HG03442 (cell line): ENCODE data around the gene FBH1.
"Not testable (repeated sequence)": the region's sequence is repeated elsewhere in the genome, so short reads cannot be mapped to it uniquely, and the experiment has no call there.

Experiments used
- ATAC-seq: cut with Tn5 transposase; IDR thresholded peaks from one replicate; pipeline ENCODE4 v1.9.1; 2021; ENCODE audit warnings: mild to moderate bottlenecking, moderate library complexity; ENCODE audit not compliant: unreplicated experiment

FBH1 gene

DNA sequence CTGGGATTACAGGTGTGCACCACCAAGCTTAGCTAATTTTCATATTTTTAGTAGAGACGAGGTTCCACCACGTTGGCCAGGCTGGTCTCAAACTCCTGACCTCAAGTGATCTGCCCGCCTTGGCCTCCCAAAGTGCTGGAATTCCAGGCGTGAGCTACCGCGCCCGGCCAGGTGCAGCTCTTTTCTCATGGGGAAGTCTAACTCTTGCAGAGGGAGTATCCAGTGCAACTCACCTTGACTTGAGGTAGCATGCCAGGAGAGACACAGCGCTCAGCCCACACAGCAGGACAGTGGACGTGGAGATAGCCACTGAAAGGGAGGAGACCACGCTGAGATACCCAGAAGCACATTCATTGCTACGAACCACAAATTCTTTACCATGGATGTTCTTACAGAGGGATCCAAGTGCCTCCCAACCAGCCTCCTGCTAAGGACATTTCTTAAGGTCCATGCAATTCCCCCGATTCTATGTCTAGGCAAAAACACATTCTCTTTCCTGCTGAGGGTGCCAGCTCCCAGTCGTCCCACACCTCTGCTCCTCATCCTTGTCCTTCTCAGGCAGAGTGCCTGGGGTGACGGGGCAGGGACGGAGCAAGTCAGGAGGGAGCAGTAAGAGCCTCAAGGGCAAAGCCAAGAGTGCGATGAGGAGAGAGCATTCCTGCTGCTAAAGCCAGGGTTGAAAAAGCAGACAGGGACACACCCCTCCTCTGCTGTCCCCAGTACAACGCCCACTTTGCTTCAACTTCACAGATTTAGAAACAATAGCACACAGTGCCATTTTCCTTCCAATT is 66.3 kb downstream of the FBH1 start:
- ATAC-seq, result no peak

- ATAC-seq, result no peak
These were observed 68.0 kb downstream of the FBH1 start for GRCh38 chr10:5958077-5958476.

DNA sequence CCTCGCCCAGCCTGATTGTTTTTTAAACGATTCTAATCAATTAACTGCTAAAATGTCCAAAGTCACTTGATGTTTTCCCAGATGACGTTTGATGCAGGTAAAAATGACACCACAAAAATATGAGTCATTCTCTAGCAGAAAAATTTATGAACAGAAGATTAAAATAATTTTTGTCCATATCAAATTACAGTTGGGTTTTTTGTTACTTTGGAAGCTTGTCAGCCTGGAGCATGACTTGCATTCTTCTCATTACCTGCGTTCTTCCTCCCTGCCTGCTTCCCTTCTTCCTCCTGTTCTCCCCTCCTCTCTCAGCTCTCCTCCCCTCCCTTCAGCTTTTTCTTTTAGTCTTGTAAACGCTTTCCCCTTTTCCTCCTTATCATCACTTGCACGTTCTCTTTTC is 68.6 kb downstream of the FBH1 start:
- no peak for ATAC-seq

DNA sequence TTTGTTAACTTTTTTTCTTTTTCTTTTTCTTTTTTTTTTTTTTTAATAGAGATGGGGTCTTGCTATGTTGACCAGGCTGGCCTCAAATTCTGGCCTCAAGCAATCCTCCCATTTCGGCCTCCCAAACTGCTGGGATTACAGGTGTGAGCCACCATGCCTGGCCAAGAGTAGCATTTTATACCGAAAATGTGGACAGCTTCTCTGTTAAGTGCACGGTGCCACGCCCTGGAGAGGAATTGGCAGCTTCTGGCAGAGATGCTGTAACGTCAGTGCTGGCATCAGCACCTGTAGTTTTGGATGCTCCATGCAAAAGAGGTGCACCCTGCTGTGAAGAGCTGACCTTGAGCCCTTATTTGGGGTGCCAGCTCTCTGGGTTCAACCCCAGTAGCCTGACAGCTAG is 69.1 kb downstream of the FBH1 start:
- no peak for ATAC-seq

GRCh38 chr10:5959581-5960069 is 69.6 kb downstream of the FBH1 start:
- ATAC-seq, result no peak

DNA sequence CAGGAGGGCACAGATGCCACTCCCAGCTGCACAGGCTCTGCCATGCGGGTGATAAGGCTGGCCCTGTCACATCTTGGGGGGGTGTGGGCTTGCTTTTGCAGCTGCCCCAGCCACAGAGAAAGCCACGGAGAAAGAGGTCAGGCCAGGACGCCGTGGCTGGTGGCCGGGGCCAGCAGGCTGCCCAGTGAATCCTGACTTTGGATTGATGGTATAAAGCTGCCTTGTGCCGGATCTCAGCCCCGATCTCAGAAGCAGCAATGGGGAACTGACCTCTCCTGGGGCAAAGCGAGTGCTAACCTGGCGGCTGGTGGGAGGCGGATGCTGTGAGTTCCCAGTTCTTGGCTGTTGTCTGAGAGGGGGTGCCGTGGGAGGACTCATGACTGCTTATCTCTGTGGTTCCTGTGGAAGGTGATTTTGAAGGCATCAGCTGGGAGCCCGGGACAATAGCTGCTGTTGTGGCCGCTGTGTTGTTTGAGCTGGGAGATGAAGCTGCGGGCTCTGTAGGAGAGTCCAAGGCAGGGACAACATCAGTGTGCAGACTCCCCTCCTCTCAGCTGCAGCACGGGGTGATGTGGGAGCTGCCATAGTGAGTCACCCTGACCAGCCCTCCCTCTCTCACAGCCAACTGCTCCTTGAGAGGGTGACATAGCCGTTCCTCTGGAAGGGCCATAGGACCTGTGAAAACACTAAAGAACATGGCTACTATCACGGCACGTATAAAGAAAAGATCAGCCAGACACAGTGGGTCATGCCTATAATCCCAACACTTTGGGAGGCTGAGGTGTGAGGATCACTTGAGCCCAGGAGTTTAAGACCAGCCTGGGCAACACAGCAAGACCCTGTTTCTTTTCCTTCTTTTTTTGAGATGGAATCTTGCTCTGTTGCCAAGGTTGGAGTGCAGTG is 70.3 kb downstream of the FBH1 start:
- ATAC-seq, result no peak

GRCh38 chr10:5960973-5961275 is 70.9 kb downstream of the FBH1 start:
- ATAC-seq, result not testable (repeated sequence)

GRCh38 chr10:5961405-5962100 is 71.5 kb downstream of the FBH1 start:
- ATAC-seq, result no peak

GRCh38 chr10:5962358-5962940 is 72.4 kb downstream of the FBH1 start:
- ATAC-seq, result not testable (repeated sequence)

DNA sequence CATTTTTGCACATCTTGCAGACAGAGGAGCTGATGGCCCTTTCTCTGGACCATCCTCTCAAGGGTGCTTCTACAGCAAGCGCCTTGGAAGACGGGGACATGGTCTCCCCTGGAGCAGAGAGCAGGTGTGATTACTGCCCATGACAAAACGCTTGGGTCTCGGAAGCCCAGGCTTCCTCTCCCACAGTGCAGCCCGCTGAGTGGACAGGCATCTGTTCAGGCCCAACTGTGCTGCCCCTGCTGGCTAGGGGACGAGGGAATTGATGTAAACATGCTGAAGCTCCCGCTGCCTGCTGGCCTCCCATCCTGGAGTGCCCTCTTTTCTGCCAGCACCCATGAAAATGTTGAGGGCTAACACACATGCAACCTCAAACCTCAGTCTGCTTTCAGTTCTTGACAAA is 73.0 kb downstream of the FBH1 start:
- no peak for ATAC-seq

GRCh38 chr10:5963591-5963990 is 73.5 kb downstream of the FBH1 start:
- no peak for ATAC-seq

- ATAC-seq, result no peak
These were observed 74.7 kb downstream of the FBH1 start for GRCh38 chr10:5964736-5965135.

DNA sequence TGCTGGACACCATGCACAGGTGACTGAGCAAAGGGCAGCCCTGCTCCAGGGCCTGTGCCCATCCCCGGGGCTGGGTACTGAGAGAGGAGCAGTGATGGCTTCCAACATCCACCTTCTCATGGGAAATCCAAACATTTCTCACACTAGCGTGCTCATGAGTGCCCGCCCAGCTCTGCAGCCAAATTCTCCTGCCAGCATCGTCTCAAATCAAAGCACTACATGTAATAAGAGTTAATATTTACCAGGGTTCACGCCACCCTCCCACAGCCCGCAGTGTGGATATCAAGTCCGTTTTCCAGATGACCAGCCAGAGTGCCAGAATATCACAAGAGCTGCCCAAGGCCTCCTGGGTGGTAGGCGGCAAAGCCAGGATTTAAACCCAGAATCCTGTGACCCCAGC is 75.2 kb downstream of the FBH1 start:
- ATAC-seq, result no peak

- ATAC-seq, result no peak
These were observed 78.1 kb downstream of the FBH1 start for GRCh38 chr10:5968037-5968680.

GRCh38 chr10:5968681-5969453 is 78.8 kb downstream of the FBH1 start:
- ATAC-seq, result no peak

- no peak for ATAC-seq
These were observed 80.0 kb downstream of the FBH1 start for GRCh38 chr10:5970066-5970465.

DNA sequence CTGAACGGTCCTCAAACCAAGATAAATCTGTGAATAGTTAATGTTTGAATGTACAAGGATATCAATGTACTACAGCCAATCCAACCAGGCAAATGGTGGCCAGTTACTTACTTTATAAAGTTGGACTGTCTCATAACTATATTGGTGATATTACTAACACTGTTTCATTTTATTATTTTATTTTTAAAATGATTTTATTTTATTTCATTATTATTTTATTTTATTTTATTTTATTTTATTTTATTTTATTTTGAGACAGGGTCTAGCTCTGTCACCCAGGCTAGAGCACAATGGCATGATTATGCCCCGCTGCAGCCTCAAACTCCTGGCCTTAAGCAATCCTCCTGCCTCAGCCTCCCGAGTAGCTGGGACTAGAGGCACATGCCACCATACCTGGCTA is 80.5 kb downstream of the FBH1 start:
- ATAC-seq, result no peak

DNA sequence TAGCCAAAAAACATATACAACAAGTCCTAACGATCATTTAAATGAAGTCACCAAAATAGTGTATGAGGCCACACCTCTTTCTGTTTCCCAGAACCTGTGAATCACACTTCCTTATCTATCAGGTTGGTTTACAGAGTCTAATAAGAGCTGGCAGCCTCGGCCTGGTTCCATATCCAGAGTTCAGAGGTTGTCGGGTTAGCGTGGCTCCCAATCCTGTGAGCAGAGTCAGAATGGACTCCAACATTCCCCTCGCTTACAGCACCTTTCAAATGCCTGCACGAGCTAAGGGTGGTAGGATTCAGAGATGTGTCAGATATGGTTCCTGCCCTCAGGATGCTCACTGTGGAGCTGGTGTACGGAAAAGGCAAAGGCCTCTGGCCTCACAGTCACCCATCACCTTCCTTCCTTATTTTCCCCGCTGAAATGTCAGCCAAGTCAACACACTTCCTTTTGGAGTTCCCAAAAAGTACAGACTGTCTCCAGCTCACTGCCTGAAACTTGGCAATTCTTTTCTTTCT is 81.3 kb downstream of the FBH1 start:
- peak; percentile 37 for ATAC-seq

DNA sequence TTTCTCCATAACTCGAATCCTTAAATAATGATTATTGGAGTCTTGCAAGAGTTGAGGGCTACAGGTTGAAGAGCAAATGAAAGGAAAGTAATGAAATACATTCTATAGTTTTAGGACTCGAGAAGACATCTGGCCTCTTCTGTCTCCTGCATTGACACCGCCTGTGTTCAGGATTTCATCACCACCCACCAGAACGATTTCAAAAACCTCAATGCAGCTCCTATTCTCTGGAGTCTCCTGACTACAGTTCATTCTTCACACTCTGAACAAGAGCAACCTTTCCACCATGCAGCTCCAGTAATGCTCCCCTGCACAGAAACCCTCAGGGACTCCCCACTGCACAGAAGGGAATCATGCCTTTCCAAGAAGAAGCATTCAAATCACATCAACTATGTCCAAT is 81.8 kb downstream of the FBH1 start:
- ATAC-seq, result no peak

DNA sequence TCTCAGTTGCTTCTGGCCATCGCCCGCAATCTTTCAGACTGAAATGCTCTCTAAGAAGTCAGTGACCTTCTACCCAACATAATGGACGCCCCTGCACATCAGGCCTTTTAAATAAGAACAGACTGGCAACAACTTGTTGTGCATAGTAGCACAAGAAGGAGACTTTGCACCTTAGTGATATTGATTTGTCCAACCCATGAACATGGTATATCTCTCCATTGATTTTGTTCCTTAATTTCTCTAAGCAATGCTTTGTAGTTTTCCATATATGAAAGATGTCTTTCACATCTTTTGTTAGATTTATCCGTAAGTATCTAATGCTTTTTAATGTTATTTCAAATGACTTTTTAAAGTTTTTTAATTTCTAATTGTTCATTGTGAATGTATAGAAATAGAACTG is 83.0 kb downstream of the FBH1 start:
- ATAC-seq, result no peak
